Activated naive CD8-positive, alpha-beta T cell treated with anti-CD3 and anti-CD28 coated beads, Interleukin-2, amount 50 U/mL, for 16 hours (primary cell): Measurements from ENCODE around the gene CCDC40.
A peak's percentile ranks its signal among the peaks of the same experiment; 100 is the strongest.

ENCODE experiments used
- DNase-seq: peaks from one replicate; pipeline ENCODE4 v3.0.0-alpha.2; 2020; ENCODE audit warnings: low read depth, low spot score

The CCDC40 gene

DNA sequence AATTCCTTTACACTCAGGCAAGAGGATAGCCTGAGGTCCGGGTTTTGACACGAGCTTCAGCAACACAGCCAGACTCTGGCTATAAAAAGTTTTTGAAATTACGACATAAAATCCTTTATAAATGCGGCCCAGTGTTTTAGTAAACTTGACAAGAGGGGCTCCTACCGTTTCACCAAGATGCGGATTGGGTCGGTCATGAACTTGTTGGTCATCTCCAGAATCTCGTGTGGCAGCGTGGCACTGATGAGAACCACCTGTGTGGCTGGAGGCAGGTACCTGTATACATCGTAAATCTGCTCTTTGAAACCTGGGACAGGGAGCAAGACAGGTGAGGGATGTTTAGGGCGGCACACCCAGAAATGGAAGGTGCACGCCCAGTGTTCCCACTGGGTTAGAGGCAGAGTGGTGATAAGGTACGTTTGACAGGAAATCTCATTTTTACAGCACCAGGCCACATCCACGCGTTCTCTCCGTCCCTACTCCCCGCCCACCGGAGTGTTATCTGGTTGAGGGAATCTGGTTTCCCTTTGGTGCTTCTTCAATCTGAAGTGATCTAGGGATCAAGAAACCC is 102.5 kb downstream of the CCDC40 start:
- DNase-seq = no peak

DNA sequence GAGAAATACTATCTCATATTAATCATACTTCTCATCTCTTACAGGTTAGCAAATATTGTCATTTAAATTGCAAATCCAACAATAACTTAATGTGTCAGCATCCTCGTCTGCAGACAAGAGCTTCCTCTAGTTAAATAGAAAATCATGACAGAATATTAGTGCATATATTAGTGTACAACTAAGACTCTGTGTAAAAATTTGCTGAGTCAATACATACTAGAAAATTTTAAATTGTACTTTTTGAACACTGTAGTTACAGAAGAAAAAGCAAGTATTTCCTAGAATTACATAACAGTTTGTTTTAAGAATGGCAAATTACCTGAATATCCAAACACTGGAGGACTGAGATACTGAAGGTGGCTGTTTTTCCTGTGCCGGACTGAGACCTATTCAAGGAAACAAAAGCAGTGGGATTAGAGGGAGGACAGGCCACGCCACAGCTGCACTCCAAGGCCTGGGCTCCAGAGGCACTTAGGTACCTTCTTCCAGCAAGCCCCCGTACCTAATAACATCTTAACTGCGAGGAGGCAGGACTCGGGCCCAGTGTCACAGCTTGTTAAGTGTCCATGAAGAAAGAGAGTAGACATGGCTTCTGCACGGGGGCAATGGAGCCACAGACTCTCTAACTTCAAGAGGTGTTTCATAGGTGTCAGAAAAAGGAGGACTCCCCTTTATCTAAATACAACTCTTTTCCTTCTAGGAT is 105.2 kb downstream of the CCDC40 start:
- DNase-seq = no peak

- DNase-seq = no peak
Observed at GRCh38 chr17:80142929-80143328, 106.5 kb downstream of the CCDC40 start.

DNA sequence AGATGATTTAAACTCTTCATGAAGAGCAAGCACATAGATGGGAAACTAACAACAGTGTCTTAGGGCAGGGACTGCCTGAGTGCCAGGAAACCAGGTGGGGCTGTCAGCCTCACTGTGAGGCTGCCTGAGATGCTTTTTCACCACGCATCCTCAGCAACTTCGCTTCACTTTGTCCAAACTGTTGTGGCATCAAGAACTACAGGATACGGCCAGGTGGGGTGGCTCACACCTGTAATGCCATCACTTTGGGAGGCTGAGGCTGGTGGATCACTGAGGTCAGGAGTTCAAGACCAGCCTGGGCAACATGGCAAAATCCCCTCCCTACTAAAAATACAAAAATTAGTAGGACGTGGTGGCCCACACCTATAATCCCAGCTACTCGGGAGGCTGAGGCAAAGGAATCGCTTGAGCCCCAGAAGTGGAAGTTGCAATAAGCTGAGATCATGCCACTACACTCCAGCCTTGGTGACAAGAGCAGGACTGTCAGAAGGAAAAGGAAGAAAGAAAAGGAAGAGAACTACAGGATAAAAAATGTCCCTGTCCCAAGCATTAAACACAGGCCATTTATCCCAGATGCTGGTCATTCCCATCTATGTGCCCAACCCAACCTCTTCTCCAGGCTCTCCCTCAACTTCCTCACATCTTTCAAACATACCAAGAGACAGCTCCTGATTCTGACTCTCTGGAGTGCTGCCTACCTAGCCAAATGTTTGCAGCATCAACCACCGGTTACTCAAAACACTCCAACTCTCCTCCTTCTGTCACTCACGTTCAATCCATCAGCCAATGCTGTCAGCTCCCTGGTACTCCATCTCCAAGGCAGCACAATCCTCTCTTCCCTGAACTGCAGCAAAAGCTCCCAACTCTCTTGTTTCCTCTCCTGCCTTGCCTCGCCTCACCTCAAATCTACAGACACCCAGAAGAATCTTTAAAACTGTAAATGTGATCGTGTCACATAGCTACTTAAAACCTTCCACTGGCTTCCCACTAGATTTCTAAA is 108.9 kb downstream of the CCDC40 start:
- DNase-seq = no peak

- DNase-seq = no peak
Observed at GRCh38 chr17:80146121-80147034, 109.9 kb downstream of the CCDC40 start.

DNA sequence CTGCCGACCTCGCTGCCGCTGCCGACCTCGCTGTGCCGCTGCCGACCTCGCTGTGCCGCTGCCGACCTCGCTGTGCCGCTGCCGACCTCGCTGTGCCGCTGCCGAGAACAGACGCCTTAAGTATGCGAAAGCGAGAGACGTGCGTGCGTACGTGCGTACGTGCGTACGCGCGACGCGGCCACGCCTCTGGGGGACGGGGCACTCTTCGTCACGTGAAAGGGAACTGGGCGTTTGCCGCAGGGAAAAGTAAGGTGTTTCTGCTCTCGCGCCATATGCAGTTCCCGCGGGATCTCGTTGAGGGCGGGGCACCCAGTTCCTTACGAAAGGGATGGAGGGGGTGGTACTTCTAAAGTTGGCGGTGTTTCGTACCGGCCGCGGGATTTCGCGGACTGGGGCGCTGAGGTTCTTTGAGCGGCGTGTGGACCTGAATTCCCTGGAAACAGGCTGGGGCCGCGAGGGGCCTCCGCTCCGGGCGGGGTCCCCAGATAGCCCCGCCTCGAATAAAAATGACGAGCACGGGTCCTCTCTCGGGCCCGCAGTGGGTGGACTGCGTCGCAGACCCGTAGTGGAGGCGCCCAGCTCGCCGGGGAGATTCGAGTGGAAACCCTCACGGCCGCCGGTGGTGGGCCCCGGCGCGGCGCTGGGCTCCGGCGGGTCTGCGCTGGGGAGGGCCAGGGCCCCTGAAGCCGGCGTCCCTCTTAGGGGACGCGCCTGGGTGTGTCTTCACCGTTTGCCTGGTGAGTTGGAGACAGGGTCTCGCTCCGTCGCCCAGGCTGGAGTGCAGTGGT is 110.8 kb downstream of the CCDC40 start, which contains the start of gene EIF4A3:
EIF4A3 (minus strand) TSS at position 94 of the 788 bp plus-strand sequence. CDS start 167 bp downstream, outside the sequence.
- peak; percentile 90 for DNase-seq
